H9 (cell line): ENCODE results near the gene WNT8A. TPM values are rescaled to one million over a fixed set of nuclear protein-coding genes. Genes with fewer than 3 reads are reported as not detected.

ENCODE experiments used
- DNase-seq: peaks from one replicate; pipeline ENCODE4 v3.0.0-alpha.2; 2017
- H2AFZ ChIP-seq: one replicate; pipeline ENCODE4 v1.6.1; 2013; ENCODE audit warnings: mild to moderate bottlenecking, low read length, control low read depth, moderate library complexity
- H2AK5ac ChIP-seq: 2 replicates; pipeline ENCODE4 v1.6.1; 2013; ENCODE audit warnings: low read length, control low read depth, mixed read lengths; ENCODE audit not compliant: insufficient read length
- H2BK120ac ChIP-seq: one replicate; pipeline ENCODE4 v1.6.1; 2013; ENCODE audit warnings: low read depth, mild to moderate bottlenecking, low read length, control low read depth, inconsistent platforms; ENCODE audit not compliant: poor library complexity, severe bottlenecking
- H2BK12ac ChIP-seq: 2 replicates; pipeline ENCODE4 v1.6.1; 2013; ENCODE audit warnings: low read length, control low read depth, mixed read lengths, low read depth; ENCODE audit not compliant: insufficient read length
- H2BK15ac ChIP-seq: 2 replicates; pipeline ENCODE4 v1.6.1; 2013; ENCODE audit warnings: low read depth, low read length, control low read depth
- H2BK20ac ChIP-seq: one replicate; pipeline ENCODE4 v1.6.1; 2013; ENCODE audit warnings: low read depth, mild to moderate bottlenecking, low read length, control low read depth, inconsistent platforms; ENCODE audit not compliant: poor library complexity, severe bottlenecking
- H2BK5ac ChIP-seq: 2 replicates; pipeline ENCODE4 v1.6.1; 2013; ENCODE audit warnings: low read length, control low read depth, mixed read lengths; ENCODE audit not compliant: insufficient read length
- H3K14ac ChIP-seq: 2 replicates; pipeline ENCODE4 v1.6.1; 2013; ENCODE audit warnings: low read length, control low read depth; ENCODE audit not compliant: insufficient read depth
- H3K18ac ChIP-seq: 2 replicates; pipeline ENCODE4 v1.6.1; 2013; ENCODE audit warnings: low read depth, mild to moderate bottlenecking, mixed read lengths, low read length, control low read depth; ENCODE audit not compliant: insufficient read length
- H3K23ac ChIP-seq: 2 replicates; pipeline ENCODE4 v1.6.1; 2013; ENCODE audit warnings: low read length, control low read depth, mixed read lengths, low read depth; ENCODE audit not compliant: insufficient read length
- H3K23me2 ChIP-seq: 2 replicates; pipeline ENCODE4 v1.6.1; 2013; ENCODE audit warnings: low read depth, mild to moderate bottlenecking, mixed read lengths, low read length, control low read depth; ENCODE audit not compliant: insufficient read length, poor library complexity, severe bottlenecking
- H3K27ac ChIP-seq: 2 replicates; pipeline ENCODE4 v1.5.1; 2013; ENCODE audit warnings: low read length, control low read depth, mixed read lengths, low read depth; ENCODE audit not compliant: insufficient read length
- H3K27me3 ChIP-seq: 2 replicates; pipeline ENCODE4 v1.6.1; 2013; ENCODE audit warnings: low read length, control low read depth, inconsistent platforms; ENCODE audit not compliant: insufficient read depth
- H3K4ac ChIP-seq: 2 replicates; pipeline ENCODE4 v1.6.1; 2013; ENCODE audit warnings: low read depth, mild to moderate bottlenecking, control low read depth, inconsistent platforms, low read length, moderate library complexity
- H3K4me1 ChIP-seq: 2 replicates; pipeline ENCODE4 v1.6.1; 2013; ENCODE audit warnings: low read length, control low read depth, inconsistent platforms; ENCODE audit not compliant: insufficient read depth
- H3K4me2 ChIP-seq: 2 replicates; pipeline ENCODE4 v1.6.1; 2013; ENCODE audit warnings: low read length, control low read depth, mixed read lengths; ENCODE audit not compliant: insufficient read length, insufficient read depth
- H3K56ac ChIP-seq: 2 replicates; pipeline ENCODE4 v1.6.1; 2013; ENCODE audit warnings: low read depth, mild to moderate bottlenecking, mixed read lengths, low read length, control low read depth; ENCODE audit not compliant: insufficient read length
- H3K79me1 ChIP-seq: 2 replicates; pipeline ENCODE4 v1.6.1; 2013; ENCODE audit warnings: low read depth, mild to moderate bottlenecking, moderate library complexity, low read length, control low read depth, inconsistent platforms; ENCODE audit not compliant: insufficient read depth, poor library complexity, severe bottlenecking
- H3K79me2 ChIP-seq: 2 replicates; pipeline ENCODE4 v1.6.1; 2013; ENCODE audit warnings: low read length, control low read depth, inconsistent platforms; ENCODE audit not compliant: insufficient read depth
- H3K9ac ChIP-seq: 2 replicates; pipeline ENCODE4 v1.6.1; 2013; ENCODE audit warnings: low read length, control low read depth, mixed read lengths; ENCODE audit not compliant: insufficient read length; ENCODE audit errors: extremely low read depth
- H3K9me3 ChIP-seq: one replicate; pipeline ENCODE4 v1.6.1; 2013; ENCODE audit warnings: low read depth, low read length, inconsistent platforms; ENCODE audit not compliant: control insufficient read depth
- H3T11ph ChIP-seq: one replicate; pipeline ENCODE4 v1.6.1; 2013; ENCODE audit warnings: mild to moderate bottlenecking, low read length, control low read depth, inconsistent platforms
- H4K20me1 ChIP-seq: one replicate; pipeline ENCODE4 v1.6.1; 2013; ENCODE audit not compliant: control insufficient read depth, insufficient read length, insufficient read depth
- H4K5ac ChIP-seq: 2 replicates; pipeline ENCODE4 v1.6.1; 2013; ENCODE audit warnings: low read depth, mild to moderate bottlenecking, mixed read lengths, low read length, control low read depth; ENCODE audit not compliant: insufficient read length
- H4K8ac ChIP-seq: replicated peaks from 2 replicates; pipeline ENCODE4 v1.6.1; 2013; ENCODE audit warnings: low read length, control low read depth, mixed read lengths, low read depth; ENCODE audit not compliant: insufficient read length
- H4K91ac ChIP-seq: 2 replicates; pipeline ENCODE4 v1.6.1; 2013; ENCODE audit warnings: low read depth, mild to moderate bottlenecking, moderate library complexity, mixed read lengths, low read length, control low read depth; ENCODE audit not compliant: insufficient read length
- H3K27ac Mint-ChIP-seq, 3 experiments: 2 replicates in 2 of 3; 3 replicates in 1 of 3; pipeline ENCODE4 v1.8.0; 2020 to 2021; ENCODE audit warnings: mixed read lengths in 3 of 3, mild to moderate bottlenecking in 1 of 3, moderate library complexity in 1 of 3
- H3K27me3 Mint-ChIP-seq: 2 replicates; pipeline ENCODE4 v1.8.0; 2021; ENCODE audit warnings: low read depth, mild to moderate bottlenecking, moderate library complexity, mixed read lengths
- H3K36me3 Mint-ChIP-seq, 3 experiments: 2 replicates in 2 of 3; 3 replicates in 1 of 3; pipeline ENCODE4 v1.8.0; 2020 to 2021; ENCODE audit warnings: low read depth in 3 of 3, mixed read lengths in 3 of 3; ENCODE audit not compliant: insufficient read depth in 1 of 3
- H3K4me1 Mint-ChIP-seq, 2 experiments: 2 replicates each; pipeline ENCODE4 v1.8.0; 2020; ENCODE audit warnings: mixed read lengths in 2 of 2
- H3K4me3 Mint-ChIP-seq, 2 experiments: 2 replicates in 1 of 2; 3 replicates in 1 of 2; pipeline ENCODE4 v1.8.0; 2020 to 2021; ENCODE audit warnings: mild to moderate bottlenecking in 2 of 2, mixed read lengths in 2 of 2, moderate library complexity in 1 of 2
- H3K9me3 Mint-ChIP-seq, 2 experiments: 2 replicates in 1 of 2; 3 replicates in 1 of 2; pipeline ENCODE4 v1.8.0; 2020; ENCODE audit warnings: mild to moderate bottlenecking in 2 of 2, mixed read lengths in 2 of 2, moderate library complexity in 1 of 2
- WGBS: extraction: QIAGEN DNeasy Blood & Tissue Kit; methylation state at CpG from one replicate; pipeline ENCODE4 v1.1.7; 2013; ENCODE audit warnings: missing lambda C conversion rate, low lambda C conversion rate, mixed read lengths; ENCODE audit not compliant: insufficient read length; ENCODE audit errors: extremely low coverage; 5-methylcytosine and 5-hydroxymethylcytosine counted together
- total RNA-seq: library from RNA; stranded (reverse); gene quantifications from 2 replicates; pipeline ENCODE4 v1.2.1, GENCODE V29; 2021
- TF ChIP-seq, protein P1 (sequence below): fragments of 200-600 bp; sonication (generic); conservative IDR thresholded peaks from 3 replicates; pipeline ENCODE4 v1.8.0; 2021; ENCODE audit warnings: antibody characterized with exemption, mild to moderate bottlenecking

WNT8A gene
- total RNA-seq, 1 experiment from 2014 or later, result 0.33 TPM

DNA sequence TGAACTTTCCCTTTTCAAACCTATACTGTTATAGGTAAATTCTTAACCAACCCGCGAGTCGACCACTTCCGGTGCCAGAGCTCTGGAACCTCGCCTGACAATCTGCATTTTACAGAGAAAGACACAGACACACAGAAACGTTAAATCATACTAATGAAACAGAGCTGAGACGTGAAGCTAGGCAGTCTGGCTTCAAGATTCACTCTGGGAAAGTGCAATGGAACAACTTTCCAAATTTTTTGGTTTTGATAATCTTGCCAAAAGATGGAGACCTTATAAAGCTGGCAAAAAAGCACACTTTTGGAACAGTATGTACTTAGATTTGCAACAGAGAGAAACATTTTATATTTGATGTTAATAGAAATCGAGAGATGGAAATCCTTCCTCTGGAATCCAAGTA, 15.9 kb upstream of the WNT8A start:
- H2BK15ac ChIP-seq, result no peak overlapping the region
- no peak overlapping the region for H3T11ph ChIP-seq
- no peak overlapping the region for H2AFZ ChIP-seq
- no peak overlapping the region for H3K23ac ChIP-seq
- peaks cover 4 to 7% of the 10 kb centered on the region in 2 experiments; a peak in 4 of 5 replicates for H3K9me3 Mint-ChIP-seq
- H3K4ac ChIP-seq, result no peak overlapping the region
- no peak overlapping the region for H4K8ac ChIP-seq
- no peaks in the 10 kb centered on the region for H3K79me1 ChIP-seq
- no peak overlapping the region for H3K4me3 Mint-ChIP-seq
- H4K20me1 ChIP-seq, result no peaks in the 10 kb centered on the region
- H3K4me2 ChIP-seq, result no peak overlapping the region
- no peak overlapping the region for H2BK20ac ChIP-seq
- DNase-seq, result no peak
- H3K79me2 ChIP-seq, result no peaks in the 10 kb centered on the region
- H3K18ac ChIP-seq, result no peak overlapping the region
- no CpG with 5 or more reads among the region's 8 CpGs for WGBS
- no peak overlapping the region for H2BK120ac ChIP-seq
- H3K27me3 ChIP-seq, result no peaks in the 10 kb centered on the region
- H3K14ac ChIP-seq, result no peak overlapping the region
- H3K9me3 ChIP-seq, result no peaks in the 10 kb centered on the region
- H3K27me3 Mint-ChIP-seq, result peaks cover 5% of the 10 kb centered on the region
- no peak overlapping the region for H3K9ac ChIP-seq
- no peaks in the 10 kb centered on the region for H3K4me1 ChIP-seq
- H3K56ac ChIP-seq, result no peak overlapping the region
- peaks cover 0 to 1% (median 0%) of the 10 kb centered on the region in 3 experiments; a peak in 2 of 7 replicates for H3K36me3 Mint-ChIP-seq
- no peaks in the 10 kb centered on the region for H3K23me2 ChIP-seq
- H2AK5ac ChIP-seq, result no peak overlapping the region
- H2BK12ac ChIP-seq, result no peak overlapping the region
- no peak overlapping the region for H3K27ac ChIP-seq
- TF ChIP-seq, protein P1, sequence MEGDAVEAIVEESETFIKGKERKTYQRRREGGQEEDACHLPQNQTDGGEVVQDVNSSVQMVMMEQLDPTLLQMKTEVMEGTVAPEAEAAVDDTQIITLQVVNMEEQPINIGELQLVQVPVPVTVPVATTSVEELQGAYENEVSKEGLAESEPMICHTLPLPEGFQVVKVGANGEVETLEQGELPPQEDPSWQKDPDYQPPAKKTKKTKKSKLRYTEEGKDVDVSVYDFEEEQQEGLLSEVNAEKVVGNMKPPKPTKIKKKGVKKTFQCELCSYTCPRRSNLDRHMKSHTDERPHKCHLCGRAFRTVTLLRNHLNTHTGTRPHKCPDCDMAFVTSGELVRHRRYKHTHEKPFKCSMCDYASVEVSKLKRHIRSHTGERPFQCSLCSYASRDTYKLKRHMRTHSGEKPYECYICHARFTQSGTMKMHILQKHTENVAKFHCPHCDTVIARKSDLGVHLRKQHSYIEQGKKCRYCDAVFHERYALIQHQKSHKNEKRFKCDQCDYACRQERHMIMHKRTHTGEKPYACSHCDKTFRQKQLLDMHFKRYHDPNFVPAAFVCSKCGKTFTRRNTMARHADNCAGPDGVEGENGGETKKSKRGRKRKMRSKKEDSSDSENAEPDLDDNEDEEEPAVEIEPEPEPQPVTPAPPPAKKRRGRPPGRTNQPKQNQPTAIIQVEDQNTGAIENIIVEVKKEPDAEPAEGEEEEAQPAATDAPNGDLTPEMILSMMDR, result no peak
- H3K4me1 Mint-ChIP-seq, result peaks cover 0 to 7% of the 10 kb centered on the region in 2 experiments; a peak in 3 of 4 replicates
- H3K27ac Mint-ChIP-seq, result no peak overlapping the region
- H4K5ac ChIP-seq, result no peak overlapping the region
- no peak overlapping the region for H4K91ac ChIP-seq
- no peak overlapping the region for H2BK5ac ChIP-seq
